GM18502 (cell line): ENCODE measurements around the gene TIGD7.
"Not testable (repeated sequence)": the region's sequence is repeated elsewhere in the genome, so short reads cannot be mapped to it uniquely, and the experiment has no call there.

Experiments used
- ATAC-seq: cut with Tn5 transposase; IDR thresholded peaks from one replicate; pipeline ENCODE4 v1.9.1; 2021; ENCODE audit warnings: mild to moderate bottlenecking; ENCODE audit not compliant: unreplicated experiment, poor library complexity

Gene TIGD7

DNA sequence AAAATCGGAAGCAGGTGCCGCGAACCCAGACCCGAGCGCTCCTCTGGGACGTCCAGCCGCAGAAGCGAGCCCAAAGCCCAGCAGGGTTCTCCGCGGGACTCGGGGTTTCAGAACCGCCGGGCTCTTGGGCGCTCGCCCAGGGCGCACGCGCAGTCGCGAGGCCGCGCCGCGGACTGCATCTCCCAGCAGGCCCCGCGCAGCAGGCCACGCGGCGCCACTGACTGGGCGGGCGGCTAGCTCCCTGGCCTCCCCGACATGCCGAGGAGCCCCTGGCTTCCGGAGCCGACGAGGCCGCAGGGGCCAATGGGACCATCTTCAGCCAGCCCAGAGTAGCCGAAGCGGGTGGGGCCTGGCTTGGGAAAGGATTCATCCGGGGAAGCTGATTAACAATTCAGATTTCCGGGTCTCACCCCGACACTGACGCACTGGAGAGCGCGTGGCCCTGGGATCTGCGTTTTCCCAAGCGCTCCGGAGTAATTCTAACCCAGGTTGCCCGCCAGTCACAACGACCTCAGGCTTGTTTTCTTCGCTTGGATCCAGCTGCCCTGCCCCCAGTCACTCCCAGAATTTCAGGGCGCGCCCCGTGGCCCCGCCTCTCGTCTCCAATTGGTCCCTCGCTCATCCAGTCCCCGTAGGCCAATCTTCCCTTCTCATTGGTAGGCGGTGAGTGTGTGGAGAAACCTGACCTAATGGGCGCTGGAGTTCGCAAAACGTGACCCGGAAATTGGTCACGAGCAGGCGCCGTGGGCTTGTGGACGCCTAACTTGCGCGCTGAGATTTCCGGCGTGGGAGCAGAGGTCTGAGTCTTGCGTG is 22.3 kb downstream of the TIGD7 start, which contains the start of gene ZNF263:
TSS of gene ZNF263 (plus strand) at position 762 of the 813 bp plus-strand sequence. CDS start 328 bp downstream, outside the sequence.
- peak; percentile 83 for ATAC-seq

DNA sequence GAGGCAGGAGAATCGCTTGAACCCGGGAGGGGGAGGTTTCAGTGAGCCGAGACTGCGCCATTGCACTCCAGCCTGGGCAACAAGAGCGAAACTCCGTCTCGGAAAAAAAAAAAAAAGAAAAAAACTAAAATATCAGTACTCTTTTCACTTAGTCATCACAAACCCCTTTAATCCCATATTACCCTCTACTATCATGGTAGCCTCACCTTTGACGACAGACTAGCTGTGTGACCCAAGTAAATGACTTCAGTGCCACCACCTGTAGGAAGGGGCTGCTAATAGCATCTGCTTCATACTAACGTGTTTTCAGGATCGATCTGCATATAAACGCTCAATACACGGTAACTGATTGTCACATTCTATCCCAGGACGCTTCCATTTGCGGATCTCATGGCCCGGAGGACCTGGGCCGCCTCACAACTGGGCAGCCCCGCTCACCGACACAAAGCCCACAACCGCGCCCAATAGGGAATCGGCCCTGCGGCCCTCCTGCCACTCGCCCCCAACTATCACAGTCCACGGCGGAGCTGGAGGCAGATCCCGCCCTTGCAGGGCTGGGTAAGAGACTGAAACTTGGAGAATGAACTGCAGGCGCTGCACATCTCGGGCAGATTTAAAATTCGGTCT is 23.0 kb downstream of the TIGD7 start:
- peak; percentile 36 for ATAC-seq

DNA sequence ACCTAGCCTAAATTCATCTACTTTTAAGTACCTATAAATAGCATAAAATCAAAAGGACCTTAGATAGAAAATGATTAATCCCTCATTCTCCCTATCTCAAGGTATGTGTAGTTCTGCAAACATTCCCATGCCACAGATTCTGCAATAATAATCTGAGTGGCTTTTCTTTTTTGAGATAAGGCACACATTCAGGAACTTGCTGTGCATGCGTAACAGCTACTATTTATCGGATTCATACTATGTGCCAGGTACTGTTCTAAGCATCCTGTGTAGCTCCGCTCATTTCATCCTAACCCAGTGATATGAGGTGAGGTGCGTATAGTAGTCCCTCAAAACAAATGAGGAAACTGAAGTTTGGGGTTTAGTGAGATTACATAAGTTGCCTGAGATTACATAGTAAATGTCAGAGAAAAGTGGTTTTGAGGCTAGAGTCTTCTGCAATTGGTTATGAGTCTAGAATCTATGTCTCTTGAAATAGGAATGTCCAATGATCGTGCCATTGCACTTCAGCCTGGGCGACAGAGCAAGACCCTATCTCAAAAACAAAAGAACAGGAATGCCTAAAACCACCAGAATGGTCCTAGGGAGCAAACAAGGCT is 23.9 kb downstream of the TIGD7 start:
- no peak for ATAC-seq

DNA sequence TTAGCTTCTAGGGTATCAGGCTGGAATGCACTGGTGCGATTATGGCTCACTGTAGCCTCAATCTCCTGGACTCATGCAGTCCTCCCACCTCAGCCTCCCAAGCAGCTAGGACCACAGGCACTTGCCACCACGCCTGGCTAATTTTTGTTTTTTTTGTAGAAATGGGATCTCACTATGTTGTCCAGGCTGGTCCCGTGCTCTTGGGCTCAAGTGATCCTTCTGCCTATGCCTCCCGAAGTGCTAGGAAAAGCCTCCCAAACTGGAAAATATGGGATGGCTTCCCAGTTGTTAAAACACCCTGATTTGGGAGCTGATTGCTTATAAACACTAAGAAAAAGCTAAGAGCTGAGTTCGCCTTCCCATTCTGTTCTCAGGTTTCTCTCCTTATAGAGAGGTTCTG is 28.6 kb downstream of the TIGD7 start:
- ATAC-seq, result no peak

DNA sequence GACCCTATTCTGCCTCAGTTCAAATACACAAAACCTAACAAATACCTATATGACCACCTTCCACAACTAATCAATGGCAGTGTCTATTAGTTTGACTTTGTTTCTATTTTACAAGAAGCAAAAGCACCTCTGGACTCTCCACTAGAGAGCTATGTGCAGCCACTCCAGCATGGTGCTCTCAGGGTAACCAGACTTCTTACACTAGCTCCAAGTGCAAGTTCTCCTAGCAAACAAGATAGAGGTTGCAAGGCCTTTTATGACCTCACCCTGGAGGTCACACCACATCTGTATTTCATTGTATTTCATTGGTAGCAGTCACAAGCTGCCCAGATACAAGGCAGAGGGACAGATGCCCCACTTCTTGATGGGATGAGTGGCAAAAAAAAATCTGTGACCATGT is 30.3 kb downstream of the TIGD7 start:
- no peak for ATAC-seq

DNA sequence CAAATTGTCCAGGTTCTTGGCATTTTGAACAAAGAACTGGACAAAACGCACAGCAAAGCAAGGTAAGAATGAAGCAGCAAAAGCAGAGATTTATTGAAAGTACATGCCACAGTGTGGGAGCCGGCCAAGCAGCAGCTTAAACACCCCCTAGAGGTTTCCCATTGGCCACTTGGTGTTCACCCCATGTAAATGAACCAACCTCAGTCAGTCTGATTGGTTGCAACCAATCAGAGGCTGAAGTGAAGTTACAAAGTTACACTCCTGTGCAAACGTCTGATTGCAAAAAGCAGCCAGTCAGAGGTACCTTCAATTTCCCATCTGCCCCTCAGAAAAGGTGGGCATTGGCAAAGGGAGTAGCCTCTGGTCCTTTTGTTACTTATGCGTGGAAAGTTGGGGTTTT is 30.7 kb downstream of the TIGD7 start:
- ATAC-seq, result no peak

DNA sequence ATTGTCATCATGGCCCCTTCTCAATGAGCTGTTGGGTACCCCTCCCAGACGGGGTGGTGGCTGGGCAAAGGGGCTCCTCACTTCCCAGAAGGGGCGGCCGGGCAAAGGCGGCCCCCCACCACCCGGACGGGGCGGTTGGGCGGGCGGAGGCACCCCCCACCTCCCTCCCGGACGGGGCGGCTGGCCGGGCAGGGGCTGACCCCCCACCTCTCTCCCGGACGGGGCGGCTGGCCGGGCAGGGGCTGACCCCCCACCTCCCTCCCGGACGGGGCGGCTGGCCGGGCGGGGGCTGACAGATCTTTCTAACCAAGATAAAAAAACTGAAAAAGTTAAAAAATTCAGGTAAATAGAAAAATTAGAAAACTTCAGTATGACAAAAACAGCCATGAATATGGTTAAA is 33.9 kb downstream of the TIGD7 start:
- ATAC-seq, result not testable (repeated sequence)

DNA sequence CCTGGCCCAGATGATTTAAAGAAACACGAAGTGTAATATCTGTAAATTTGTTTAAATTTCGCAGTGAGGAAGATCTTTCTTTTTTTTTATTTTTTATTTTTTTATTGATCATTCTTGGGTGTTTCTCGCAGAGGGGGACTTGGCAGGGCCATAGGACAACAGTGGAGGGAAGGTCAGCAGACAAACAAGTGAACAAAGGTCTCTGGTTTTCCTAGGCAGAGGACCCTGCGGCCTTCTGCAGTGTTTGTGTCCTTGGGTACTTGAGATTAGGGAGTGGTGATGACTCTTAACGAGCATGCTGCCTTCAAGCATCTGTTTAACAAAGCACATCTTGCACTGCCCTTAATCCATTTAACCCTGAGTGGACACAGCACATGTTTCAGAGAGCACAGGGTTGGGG is 34.5 kb downstream of the TIGD7 start:
- ATAC-seq, result not testable (repeated sequence)

DNA sequence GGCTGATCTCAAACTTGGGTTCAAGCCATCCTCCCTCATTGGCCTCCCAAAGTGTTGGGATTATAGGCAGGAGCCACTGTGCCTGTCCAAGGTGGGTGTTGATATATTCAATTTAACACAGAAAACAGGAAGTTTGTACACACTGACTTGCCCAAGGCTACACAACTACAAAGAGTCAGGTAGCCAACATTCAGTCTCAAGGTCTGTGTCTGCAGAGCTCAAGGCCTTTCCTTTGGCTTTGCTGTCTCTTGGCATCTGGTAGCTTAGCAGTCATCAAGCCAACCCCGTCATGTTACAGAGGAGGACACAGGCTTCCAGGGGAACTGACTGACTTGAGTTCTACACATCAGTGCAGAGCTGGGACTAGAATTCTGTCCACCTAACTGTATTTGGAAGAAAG is 36.9 kb downstream of the TIGD7 start:
- ATAC-seq, result no peak

DNA sequence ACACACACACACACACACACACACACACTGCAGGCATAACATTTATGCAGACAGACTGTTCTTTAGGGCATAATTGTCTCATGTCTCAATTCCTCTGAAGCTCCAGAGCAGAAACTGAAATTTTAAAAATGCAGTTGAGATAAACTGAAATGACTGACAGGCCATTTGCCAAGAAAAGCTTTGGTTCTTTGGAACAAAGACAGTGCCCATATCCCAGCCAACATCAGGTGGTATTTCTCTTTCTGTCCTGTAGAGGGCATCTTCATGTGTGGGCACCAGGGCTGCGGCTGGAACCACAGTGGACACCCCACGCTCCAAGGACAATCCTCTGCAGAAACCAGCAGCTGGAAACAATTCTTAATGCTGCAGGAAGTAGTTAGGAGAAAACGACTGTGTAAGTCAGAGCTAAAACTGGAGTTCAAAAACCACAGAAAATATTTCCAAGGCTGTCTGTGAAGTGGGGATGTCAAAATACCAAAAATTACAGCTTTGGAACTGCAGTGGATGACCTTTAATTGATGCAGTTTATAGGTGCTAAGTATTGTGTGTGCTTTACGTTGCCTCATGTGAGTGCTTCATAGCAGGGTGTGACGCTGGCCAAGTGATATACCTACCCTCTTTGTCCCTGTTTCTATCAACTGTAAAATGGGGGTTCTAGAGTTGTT is 38.2 kb downstream of the TIGD7 start:
- ATAC-seq, result no peak

DNA sequence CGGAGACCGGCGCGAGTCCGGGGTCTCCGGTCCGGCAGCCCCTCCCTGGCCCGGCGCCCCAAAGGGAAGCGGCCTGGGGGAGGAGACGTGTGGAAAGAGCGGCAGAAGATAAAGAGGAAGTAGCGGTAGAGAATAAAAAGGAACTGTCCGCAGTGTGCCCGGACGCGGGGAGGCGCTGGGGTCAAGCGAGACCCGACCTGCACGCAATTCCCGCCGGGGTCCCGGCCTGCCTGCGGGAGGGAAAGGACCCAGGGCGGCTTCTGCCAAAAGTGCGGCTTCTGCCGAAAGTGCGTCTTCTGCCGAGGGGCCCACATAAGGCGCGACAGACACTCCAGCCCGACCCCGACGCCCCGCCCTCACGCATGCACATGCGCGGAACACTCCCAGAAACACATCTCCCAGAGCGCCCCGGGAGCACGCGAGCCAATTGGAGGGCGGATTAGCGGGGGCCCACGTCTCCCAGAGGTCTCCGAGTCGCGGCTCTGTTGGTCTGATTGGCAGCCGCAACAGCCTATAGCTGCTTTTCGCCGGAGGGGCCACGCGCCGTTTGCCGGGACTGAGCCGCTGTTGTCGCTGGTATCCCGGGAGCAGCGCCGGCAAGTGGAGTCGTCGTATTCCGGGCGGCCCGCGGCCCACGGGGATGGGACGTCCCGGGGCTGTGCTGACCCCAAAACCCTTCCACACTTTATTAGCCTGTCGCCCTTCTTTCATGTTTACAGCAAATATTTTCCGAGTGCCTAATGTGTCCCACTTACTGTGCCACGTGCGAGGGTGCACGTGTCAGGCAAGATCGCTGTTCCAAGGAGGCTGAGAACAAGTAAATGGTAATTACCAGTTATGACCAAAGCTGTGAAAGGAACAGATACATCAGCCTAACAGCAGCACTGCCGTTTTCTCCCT is 40.8 kb downstream of the TIGD7 start:
- ATAC-seq, result peak; percentile 82

DNA sequence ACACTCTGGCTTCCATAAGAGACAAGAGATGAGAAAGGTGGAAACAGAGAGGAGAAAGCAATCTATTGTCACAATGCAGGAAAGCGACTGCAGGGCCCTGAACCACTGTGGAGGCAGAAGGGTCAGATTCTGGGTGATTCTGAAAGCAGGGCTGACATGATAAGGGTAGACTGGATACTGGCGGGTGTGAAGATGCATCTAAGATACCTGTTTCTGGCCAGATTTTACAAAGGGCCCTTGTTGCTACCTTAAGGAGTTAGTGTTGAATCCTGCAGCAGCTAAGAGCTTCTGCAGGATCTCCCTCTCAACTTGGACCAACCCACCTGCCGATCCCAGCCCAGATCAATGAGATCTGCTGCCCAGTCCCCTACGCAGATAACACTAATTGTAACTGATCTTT is 42.7 kb downstream of the TIGD7 start:
- no peak for ATAC-seq

DNA sequence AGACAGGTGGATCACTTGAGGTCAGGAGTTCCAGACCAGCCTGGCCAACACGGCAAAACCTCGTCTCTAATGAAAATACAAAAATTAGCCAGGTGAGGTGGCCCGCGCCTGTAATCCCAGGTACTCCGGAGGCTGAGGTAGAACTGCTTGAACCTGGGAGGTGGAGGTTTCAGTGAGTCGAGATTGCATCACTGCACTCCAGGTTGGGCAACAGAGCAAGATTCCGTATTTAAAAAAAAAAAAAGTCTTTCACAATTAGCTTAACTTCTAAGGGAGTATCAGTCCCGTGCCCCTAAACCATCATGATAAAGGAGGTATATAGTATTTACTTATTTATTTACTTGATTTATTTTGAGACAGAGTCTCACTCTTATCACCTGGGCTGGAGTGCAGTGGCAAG is 45.4 kb downstream of the TIGD7 start:
- ATAC-seq, result no peak

DNA sequence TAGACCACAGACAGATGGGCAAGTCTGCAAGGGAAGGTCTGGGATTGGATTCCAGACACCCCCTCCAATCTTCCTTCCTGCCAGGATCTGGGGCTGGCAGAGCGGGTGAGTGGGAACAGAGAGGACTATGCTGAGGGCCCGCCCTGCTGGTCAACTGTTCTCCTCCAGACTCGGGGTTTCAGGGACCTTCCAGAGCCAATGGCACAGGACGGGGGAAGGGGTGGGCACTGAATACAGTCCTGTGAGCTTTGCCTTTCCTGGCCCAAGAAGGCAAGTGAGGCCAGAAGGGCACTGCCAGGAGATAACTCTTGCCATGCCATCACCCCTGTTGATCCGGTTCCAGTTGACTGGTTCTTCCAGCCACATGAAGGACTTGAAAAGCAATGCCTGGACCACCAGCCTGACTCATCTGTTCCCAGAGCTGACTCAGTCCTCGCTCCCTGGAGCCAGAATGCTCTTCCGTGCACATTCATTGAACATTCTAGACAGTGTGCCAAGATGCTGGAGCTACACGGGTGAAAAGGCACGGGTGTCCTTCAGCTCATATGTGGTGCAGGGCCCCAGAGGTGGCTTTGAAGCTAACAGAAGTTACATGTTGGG is 48.3 kb downstream of the TIGD7 start:
- no peak for ATAC-seq

DNA sequence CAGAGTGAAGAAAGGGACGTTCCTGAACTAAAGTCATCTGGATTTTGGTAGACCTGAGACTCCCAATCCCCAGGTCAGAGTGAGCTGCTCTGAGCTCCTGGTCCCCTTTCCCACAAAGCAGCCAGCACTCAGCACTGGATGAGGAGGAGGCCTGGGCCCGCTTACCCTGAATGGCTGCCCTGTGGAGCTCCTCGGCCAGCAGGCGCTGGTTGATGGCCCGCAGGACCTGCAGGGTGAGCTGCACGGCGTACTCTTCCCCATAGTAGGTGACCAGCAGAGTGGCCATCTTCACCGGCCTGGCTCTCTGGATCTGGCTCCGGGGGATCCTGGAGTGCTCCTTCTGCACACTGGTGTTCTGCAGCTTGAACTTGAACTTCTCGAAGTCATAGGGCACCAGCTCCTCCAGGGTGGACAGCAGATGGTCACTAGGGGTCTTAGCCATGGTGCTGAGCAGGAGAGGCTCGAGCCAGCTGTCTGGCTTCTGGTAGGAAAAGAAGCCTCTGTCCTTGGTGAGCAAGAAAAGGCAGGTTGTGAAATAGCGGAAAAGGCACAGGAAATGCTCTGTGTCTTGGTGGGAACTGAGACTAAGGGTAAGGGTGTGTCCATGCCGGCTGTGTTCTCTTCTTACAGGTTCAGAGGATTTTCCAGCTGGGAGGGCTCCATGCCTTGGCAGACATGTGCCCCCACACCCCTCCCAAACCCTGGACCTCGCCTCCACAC is 48.9 kb downstream of the TIGD7 start, which contains the start of gene MEFV:
TSS of gene MEFV (minus strand) at position 488 of the 720 bp plus-strand sequence. CDS start at position 442, 46 bp downstream.
- ATAC-seq, result no peak

DNA sequence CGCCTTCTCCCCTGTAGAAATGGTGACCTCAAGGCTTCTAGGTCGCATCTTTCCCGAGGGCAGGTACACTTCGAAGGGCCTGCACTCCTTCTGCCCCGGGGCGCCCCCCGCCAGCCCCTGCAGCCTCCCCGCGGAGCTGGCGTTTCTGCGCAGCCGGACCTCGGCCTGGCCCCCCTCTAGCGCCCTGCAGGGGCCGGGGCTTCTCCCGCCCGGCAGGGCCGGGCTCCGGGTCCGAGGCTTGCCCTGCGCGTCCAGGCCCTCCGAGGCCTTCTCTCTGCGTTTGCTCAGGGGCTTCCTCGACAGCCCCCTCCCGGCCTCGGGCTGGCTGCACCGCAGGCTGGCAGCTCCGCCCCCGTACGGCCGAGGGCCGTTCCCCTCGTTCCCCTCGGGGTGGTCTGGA is 50.9 kb downstream of the TIGD7 start:
- no peak for ATAC-seq

DNA sequence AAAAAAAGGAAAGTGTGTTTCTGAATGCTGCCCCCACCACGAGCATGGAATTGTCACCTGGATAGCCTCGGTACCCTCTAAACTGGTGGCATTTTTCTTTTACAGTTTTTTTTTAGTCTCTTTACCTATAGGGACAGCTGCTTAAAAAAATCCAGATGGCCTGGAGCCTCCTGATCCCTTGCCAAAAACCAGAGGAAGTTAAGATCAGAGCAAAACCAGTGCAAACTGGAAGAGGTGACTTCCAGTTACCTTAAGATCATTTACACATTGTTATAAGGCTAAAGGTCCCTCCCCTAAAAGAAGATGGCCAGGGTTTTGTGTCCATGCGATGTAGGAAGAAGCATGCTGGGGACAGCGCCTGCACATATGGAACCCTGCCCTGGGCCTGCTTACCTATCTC is 52.3 kb downstream of the TIGD7 start:
- ATAC-seq, result no peak

DNA sequence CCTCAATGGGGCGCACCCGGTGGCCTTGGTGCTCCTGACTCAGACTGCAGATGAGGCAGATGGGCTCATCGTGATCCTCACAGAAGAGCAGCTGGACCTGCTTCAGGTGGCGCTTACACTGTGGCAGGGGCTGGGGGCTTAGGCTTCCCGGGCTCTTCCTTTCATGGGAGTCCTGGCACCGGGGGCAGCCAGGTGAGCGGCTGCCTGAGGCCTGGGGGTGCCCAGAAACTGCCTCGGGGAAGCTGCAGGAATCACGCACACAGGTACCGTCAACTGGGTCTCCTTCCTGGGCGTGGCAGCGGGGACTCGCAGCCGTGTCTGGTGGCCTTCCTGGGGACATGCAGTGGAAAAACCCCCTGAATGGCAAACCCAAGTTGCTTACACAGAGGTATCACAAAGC is 55.8 kb downstream of the TIGD7 start:
- ATAC-seq, result no peak

DNA sequence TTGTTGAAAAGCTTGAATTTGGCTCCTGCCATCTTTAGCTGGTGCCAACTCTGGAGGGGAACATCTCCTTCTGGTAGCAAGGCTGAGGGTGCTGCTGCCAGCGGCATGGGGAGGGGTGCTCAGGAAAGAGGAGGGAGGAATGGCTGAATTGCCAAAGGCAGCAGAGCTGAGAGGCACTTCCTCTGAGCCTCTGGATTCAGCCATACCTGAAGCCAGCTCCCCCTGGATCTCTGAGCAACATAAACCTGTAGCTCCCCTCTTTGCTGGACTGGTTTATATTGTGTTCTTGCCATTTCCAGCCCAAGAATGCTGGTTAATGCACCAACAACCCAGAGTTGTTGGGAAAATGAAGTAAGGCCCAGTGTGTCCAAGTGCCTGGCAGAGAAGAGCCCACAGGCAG is 56.2 kb downstream of the TIGD7 start:
- ATAC-seq, result no peak
